Measurements from ENCODE around the gene SV2C. TPM values are rescaled to one million over a fixed set of nuclear protein-coding genes. Genes with fewer than 3 reads are reported as not detected.
A peak's percentile ranks its signal among the peaks of the same experiment; 100 is the strongest.

SV2C gene
- total RNA-seq, 1 donor from 2014 or later: 0.48 TPM

- DNase-seq (ENCODE audit: low spot score, unreplicated experiment): no peak
- H3K27ac Mint-ChIP-seq: no peak overlapping the region
- H3K4me3 Mint-ChIP-seq (ENCODE audit: low read depth): no peak overlapping the region
- peaks cover 49% of the 10 kb centered on the region for H3K4me1 Mint-ChIP-seq (ENCODE audit: low read depth)
- TF ChIP-seq CTCF (IDR thresholded peaks at IDR 0.05; ENCODE audit: unreplicated experiment): no peak
- no peaks in the 10 kb centered on the region for H3K27me3 Mint-ChIP-seq
- no peaks in the 10 kb centered on the region for H3K36me3 Mint-ChIP-seq (ENCODE audit: insufficient read depth)
- no peaks in the 10 kb centered on the region for H3K9me3 Mint-ChIP-seq (ENCODE audit: low read depth)
Observed at GRCh38 chr5:76329346-76329745, 246.2 kb downstream of the SV2C start.

GRCh38 chr5:76331126-76331525, 247.9 kb downstream of the SV2C start:
- Mint-ChIP-seq H3K36me3 (ENCODE audit: insufficient read depth) (peaks cover 1% of the 10 kb centered on the region), H3K27ac (peak overlapping the region; percentile 11), H3K27me3 (no peaks in the 10 kb centered on the region), H3K9me3 (ENCODE audit: low read depth) (peaks cover 3% of the 10 kb centered on the region), H3K4me1 (ENCODE audit: low read depth) (peaks cover 39% of the 10 kb centered on the region), H3K4me3 (ENCODE audit: low read depth) (no peak overlapping the region)
- no peak for TF ChIP-seq CTCF (IDR thresholded peaks at IDR 0.05; ENCODE audit: unreplicated experiment)
- DNase-seq (ENCODE audit: low spot score, unreplicated experiment): no peak

- Mint-ChIP-seq H3K27ac (no peak overlapping the region), H3K27me3 (no peaks in the 10 kb centered on the region), H3K4me3 (ENCODE audit: low read depth) (no peak overlapping the region), H3K9me3 (ENCODE audit: low read depth) (peaks cover 7% of the 10 kb centered on the region), H3K36me3 (ENCODE audit: insufficient read depth) (peaks cover 3% of the 10 kb centered on the region), H3K4me1 (ENCODE audit: low read depth) (peaks cover 29% of the 10 kb centered on the region)
- no peak for TF ChIP-seq CTCF (IDR thresholded peaks at IDR 0.05; ENCODE audit: unreplicated experiment)
- DNase-seq (ENCODE audit: low spot score, unreplicated experiment): no peak
Observed at GRCh38 chr5:76332102-76332501, 248.9 kb downstream of the SV2C start.

- Mint-ChIP-seq H3K4me3 (ENCODE audit: low read depth) (no peak overlapping the region), H3K9me3 (ENCODE audit: low read depth) (peaks cover 7% of the 10 kb centered on the region), H3K36me3 (ENCODE audit: insufficient read depth) (peaks cover 3% of the 10 kb centered on the region), H3K4me1 (ENCODE audit: low read depth) (peaks cover 25% of the 10 kb centered on the region), H3K27ac (no peak overlapping the region), H3K27me3 (no peaks in the 10 kb centered on the region)
- no peak for TF ChIP-seq CTCF (IDR thresholded peaks at IDR 0.05; ENCODE audit: unreplicated experiment)
- DNase-seq (ENCODE audit: low spot score, unreplicated experiment): no peak
Observed at GRCh38 chr5:76332611-76333205, 249.5 kb downstream of the SV2C start.

- Mint-ChIP-seq H3K4me3 (ENCODE audit: low read depth) (no peak overlapping the region), H3K9me3 (ENCODE audit: low read depth) (peaks cover 7% of the 10 kb centered on the region), H3K27ac (no peak overlapping the region), H3K27me3 (no peaks in the 10 kb centered on the region), H3K4me1 (ENCODE audit: low read depth) (peaks cover 19% of the 10 kb centered on the region), H3K36me3 (ENCODE audit: insufficient read depth) (peaks cover 3% of the 10 kb centered on the region)
- TF ChIP-seq CTCF (IDR thresholded peaks at IDR 0.05; ENCODE audit: unreplicated experiment): no peak
- DNase-seq (ENCODE audit: low spot score, unreplicated experiment): no peak
Observed at GRCh38 chr5:76333571-76333970, 250.4 kb downstream of the SV2C start.

Measured in progenitor cell of endocrine pancreas (in vitro differentiated cells).